IMR-90 (cell line): ENCODE measurements around the gene RGS13. TPM values are rescaled to one million over a fixed set of nuclear protein-coding genes. Genes with fewer than 3 reads are reported as not detected.

Experiments used
- ATAC-seq: fragments of 200-7000 bp; cut with Tn5 transposase; 2 replicates; pipeline ENCODE4 v1.9.1; 2020; ENCODE audit warnings: low read depth, mild to moderate bottlenecking, moderate library complexity
- BruUV-seq: library from RNA; stranded (reverse); fragments of 400-500 nt; replicated peaks from 2 replicates; lab custom pipeline; 2021; lab: Mats Ljungman, UMichigan
- CTCF ChIA-PET: fragments of 300-600 bp; formaldehyde crosslinking; extraction: SDS; loops from one replicate; lab custom pipeline; 2021; ENCODE audit warnings: antibody characterized with exemption; lab: Yijun Ruan, JAX
- POLR2A ChIA-PET: fragments of 300-600 bp; sonication (Branson Sonifier 250); formaldehyde crosslinking; loops from one replicate; lab custom pipeline; 2022; ENCODE audit warnings: antibody characterized with exemption; ENCODE audit not compliant: unreplicated experiment; lab: Charles Lee
- DNase-seq: peaks from one replicate; pipeline ENCODE4 v3.0.0; 2013
- H2AFZ ChIP-seq: replicated peaks from 2 replicates; pipeline ENCODE3; 2013; ENCODE audit warnings: low read length, mild to moderate bottlenecking; ENCODE audit not compliant: poor library complexity
- H2AK5ac ChIP-seq: 2 replicates; pipeline ENCODE4 v1.6.1; 2013; ENCODE audit warnings: low read depth, low read length, inconsistent platforms
- H2AK9ac ChIP-seq: replicated peaks from 2 replicates; pipeline ENCODE3; 2013; ENCODE audit warnings: mild to moderate bottlenecking, low read depth, low read length, moderate library complexity; ENCODE audit not compliant: poor library complexity
- H2BK120ac ChIP-seq: 2 replicates; pipeline ENCODE4 v1.6.1; 2013; ENCODE audit warnings: low read depth, low read length, inconsistent platforms
- H2BK15ac ChIP-seq: 3 replicates; pipeline ENCODE4 v1.6.1; 2013; ENCODE audit warnings: low read depth, low read length, inconsistent platforms
- H2BK20ac ChIP-seq: 2 replicates; pipeline ENCODE4 v1.6.1; 2013; ENCODE audit warnings: low read depth, mild to moderate bottlenecking, inconsistent platforms, low read length, moderate library complexity
- H2BK5ac ChIP-seq: 2 replicates; pipeline ENCODE4 v1.6.1; 2013; ENCODE audit warnings: mild to moderate bottlenecking, low read depth, low read length, inconsistent platforms; ENCODE audit not compliant: poor library complexity, severe bottlenecking
- H3K14ac ChIP-seq: replicated peaks from 2 replicates; pipeline ENCODE4 v1.6.1; 2013; ENCODE audit warnings: low read depth, low read length, inconsistent platforms
- H3K18ac ChIP-seq: 2 replicates; pipeline ENCODE4 v1.6.1; 2013; ENCODE audit warnings: low read depth, low read length, control low read depth
- H3K23ac ChIP-seq: 2 replicates; pipeline ENCODE4 v1.6.1; 2013; ENCODE audit warnings: low read depth, low read length, inconsistent platforms
- H3K27ac ChIP-seq: 2 replicates; pipeline ENCODE4 v1.5.1; 2013; ENCODE audit warnings: mild to moderate bottlenecking, control low read depth, low read length; ENCODE audit not compliant: insufficient read depth
- H3K27me3 ChIP-seq: 2 replicates; pipeline ENCODE4 v1.6.1; 2013; ENCODE audit warnings: low read length; ENCODE audit not compliant: control insufficient read depth, insufficient read depth
- H3K36me3 ChIP-seq: 2 replicates; pipeline ENCODE4 v1.6.1; 2013; ENCODE audit warnings: low read length, mixed read lengths; ENCODE audit not compliant: control insufficient read depth, insufficient read depth
- H3K4ac ChIP-seq: 2 replicates; pipeline ENCODE4 v1.6.1; 2013; ENCODE audit warnings: low read depth, low read length, inconsistent platforms
- H3K4me1 ChIP-seq: 2 replicates; pipeline ENCODE4 v1.6.1; 2013; ENCODE audit warnings: low read length, mixed read lengths; ENCODE audit not compliant: control insufficient read depth, insufficient read depth
- H3K4me2 ChIP-seq: 2 replicates; pipeline ENCODE4 v1.6.1; 2013; ENCODE audit warnings: low read depth, mild to moderate bottlenecking, control low read depth, low read length, moderate library complexity
- H3K4me3 ChIP-seq: 2 replicates; pipeline ENCODE4 v1.5.1; 2013; ENCODE audit warnings: low read depth, mild to moderate bottlenecking, control low read depth, low read length, moderate library complexity; ENCODE audit not compliant: insufficient read depth
- H3K56ac ChIP-seq: 2 replicates; pipeline ENCODE4 v1.6.1; 2013; ENCODE audit warnings: low read length, inconsistent platforms; ENCODE audit not compliant: insufficient read depth; ENCODE audit errors: extremely low read depth
- H3K79me1 ChIP-seq, 2 experiments: 2 replicates each; pipeline ENCODE4 v1.6.1; 2013; ENCODE audit warnings: low read length in 2 of 2, inconsistent platforms in 1 of 2, low read depth in 1 of 2
- H3K9ac ChIP-seq: 2 replicates; pipeline ENCODE4 v1.6.1; 2013; ENCODE audit warnings: low read depth, low read length, control low read depth
- H3K9me1 ChIP-seq: 2 replicates; pipeline ENCODE4 v1.6.1; 2013; ENCODE audit warnings: low read length, inconsistent platforms; ENCODE audit not compliant: insufficient read depth
- H3K9me3 ChIP-seq: 2 replicates; pipeline ENCODE4 v1.6.1; 2013; ENCODE audit warnings: low read length; ENCODE audit not compliant: control insufficient read depth, insufficient read depth
- H4K20me1 ChIP-seq: 2 replicates; pipeline ENCODE4 v1.6.1; 2013; ENCODE audit warnings: low read length, inconsistent platforms; ENCODE audit not compliant: insufficient read depth
- H4K5ac ChIP-seq: 2 replicates; pipeline ENCODE4 v1.6.1; 2013; ENCODE audit warnings: mild to moderate bottlenecking, low read depth, low read length, control low read depth
- H4K8ac ChIP-seq, 2 experiments: 2 replicates each; pipeline ENCODE4 v1.6.1; 2013; ENCODE audit warnings: low read depth in 2 of 2, low read length in 2 of 2, control low read depth in 1 of 2, inconsistent platforms in 1 of 2
- H4K91ac ChIP-seq: 2 replicates; pipeline ENCODE4 v1.6.1; 2013; ENCODE audit warnings: low read depth, low read length, inconsistent platforms; ENCODE audit not compliant: insufficient read depth
- CEBPB ChIP-seq: IDR thresholded peaks from 2 replicates; pipeline ENCODE4 v1.6.1; 2012; ENCODE audit warnings: low read depth, low read length, improper control_type of control experiment
- CTCF ChIP-seq: conservative IDR thresholded peaks from 2 replicates; pipeline ENCODE4 v1.5.1; 2012; ENCODE audit warnings: mild to moderate bottlenecking, low read depth, low read length, improper control_type of control experiment
- FOS ChIP-seq: fragments of 150-350 bp; IDR thresholded peaks from 2 replicates; pipeline ENCODE4 v1.6.1; 2016; ENCODE audit warnings: low read depth, low read length
- MAFK ChIP-seq: IDR thresholded peaks from 2 replicates; pipeline ENCODE4 v1.6.1; 2012; ENCODE audit warnings: low read depth, low read length, improper control_type of control experiment
- MAZ ChIP-seq: IDR thresholded peaks from 2 replicates; pipeline ENCODE4 v1.6.1; 2012; ENCODE audit warnings: low read depth, mild to moderate bottlenecking, low read length, improper control_type of control experiment, moderate library complexity, borderline replicate concordance
- POLR2A ChIP-seq: IDR thresholded peaks from 2 replicates; pipeline ENCODE4 v1.6.1; 2012; ENCODE audit warnings: mild to moderate bottlenecking, low read depth, low read length
- RAD21 ChIP-seq: IDR thresholded peaks from 2 replicates; pipeline ENCODE4 v1.6.1; 2012; ENCODE audit warnings: low read length, improper control_type of control experiment
- SMC3 ChIP-seq: fragments of 150-350 bp; IDR thresholded peaks from 2 replicates; pipeline ENCODE4 v1.6.1; 2016; ENCODE audit warnings: low read depth, mild to moderate bottlenecking, antibody characterized with exemption, low read length, moderate library complexity
- WGBS, 2 experiments: methylation state at CpG; one replicate each; pipeline versions ENCODE4 v1.1.5 to v1.1.7; 2013; ENCODE audit warnings: missing lambda C conversion rate in 2 of 2; ENCODE audit not compliant: insufficient read length in 1 of 2; ENCODE audit errors: extremely low coverage in 2 of 2; 5-methylcytosine and 5-hydroxymethylcytosine counted together
- dilution Hi-C: fragments of 300-500 bp; cut with HindIII; formaldehyde crosslinking; loops from one replicate; pipeline ENCODE4 v1.14.3; 2018; ENCODE audit warnings: low sequenced_read_pairs; ENCODE audit not compliant: unreplicated experiment
- in situ Hi-C: fragments of 300-500 bp; cut with MboI; formaldehyde crosslinking; loops from 3 replicates; pipeline ENCODE4 v1.14.3; 2019; ENCODE audit warnings: low sequenced_read_pairs, inconsistent platforms, mixed read lengths
- intact Hi-C: fragments of 100-400 bp; cut with micrococcal nuclease; formaldehyde crosslinking; loops from 2 replicates; pipeline ENCODE4 v1.10.0; 2022
- polyA plus RNA-seq, 3 experiments: library from polyadenylated mRNA; depleted of rRNA; stranded (reverse); fragments of >200 nt; gene quantifications; 2 replicates each; pipeline ENCODE4 v1.2.3, GENCODE V29; 2012; ENCODE audit warnings: low replicate concordance in 1 of 3
- total RNA-seq: library from RNA; depleted of rRNA; stranded (reverse); fragments of >200 nt; gene quantifications from 2 replicates; pipeline ENCODE4 v1.2.3, GENCODE V29; 2012

The RGS13 gene
- total and polyA plus RNA-seq, 2 of the 4 experiments (the other 2 are of a cell fraction), result not detected

- no peak overlapping the region for H2BK120ac ChIP-seq
- H3K9me3 ChIP-seq, result no peaks in the 10 kb centered on the region
- CTCF ChIA-PET, result no interaction called here
- no peak overlapping the region for H2AK9ac ChIP-seq
- no peak overlapping the region for H3K23ac ChIP-seq
- H4K20me1 ChIP-seq, result no peaks in the 10 kb centered on the region
- H2BK15ac ChIP-seq, result 0 out of 3 replicates have a peak overlapping the region, but pooled peaks have one; percentile 36
- H3K9me1 ChIP-seq, result no peaks in the 10 kb centered on the region
- no peak overlapping the region for H3K9ac ChIP-seq
- in situ Hi-C loops (no loop called here), dilution Hi-C loops (no loop called here), intact Hi-C loops (no loop called here)
- peak overlapping the region; percentile 64; the same call in 1 of the 2 replicates for H3K18ac ChIP-seq
- H3K4ac ChIP-seq, result no peak overlapping the region
- TF ChIP-seq FOS (no peak), MAZ (no peak), SMC3 (no peak), CTCF (no peak), RAD21 (no peak), CEBPB (no peak), MAFK (no peak), POLR2A (no peak)
- no peaks in the 10 kb centered on the region for H3K27me3 ChIP-seq
- H3K4me2 ChIP-seq, result no peak overlapping the region
- no peak overlapping the region for H4K91ac ChIP-seq
- no TSS peak for BruUV-seq
- H3K56ac ChIP-seq, result no peak overlapping the region
- no peaks in the 10 kb centered on the region for H3K79me1 ChIP-seq
- H4K8ac ChIP-seq, result no peak overlapping the region
- H3K14ac ChIP-seq, result no peak overlapping the region
- ATAC-seq, result no peak
- WGBS, 2 experiments, result no CpG with 5 or more reads among the region's 2 CpGs
- no peaks in the 10 kb centered on the region for H3K36me3 ChIP-seq
- H3K4me3 ChIP-seq, result no peak overlapping the region
- H2AK5ac ChIP-seq, result no peak overlapping the region
- no peak overlapping the region for H2BK5ac ChIP-seq
- H3K4me1 ChIP-seq, result no peaks in the 10 kb centered on the region; the same call in 1 of the 2 replicates
- H2BK20ac ChIP-seq, result 0 out of 2 replicates have a peak overlapping the region, but pooled peaks have one; percentile 19
- no peak for DNase-seq
- H4K5ac ChIP-seq, result no peak overlapping the region; the same call in 1 of the 2 replicates
- H2AFZ ChIP-seq, result no peak overlapping the region
- no peak overlapping the region for H3K27ac ChIP-seq
- POLR2A ChIA-PET, result no interaction called here
Observed at GRCh38 chr1:192696082-192696481, 60.1 kb downstream of the RGS13 start.
